OCI-LY1 (cell line): ENCODE measurements around the gene MTUS2.

Experiments used
- H2AFZ ChIP-seq: fragments of 200-600 bp; sonication (generic), shearing (Covaris generic); 2 replicates; pipeline ENCODE4 v1.6.0; 2014; ENCODE audit warnings: antibody characterized with exemption, mild to moderate bottlenecking, low read length
- H3F3A ChIP-seq: fragments of 200-600 bp; sonication (generic), shearing (Covaris generic); 2 replicates; pipeline ENCODE4 v1.6.0; 2014; ENCODE audit warnings: mild to moderate bottlenecking, antibody characterized with exemption, low read length, moderate library complexity; ENCODE audit not compliant: insufficient read depth
- H3K27ac ChIP-seq: fragments of 200-600 bp; sonication (generic); 2 replicates; pipeline ENCODE4 v1.5.1; 2014; ENCODE audit warnings: low read length, mixed run types, mild to moderate bottlenecking, low read depth; ENCODE audit not compliant: poor library complexity, severe bottlenecking
- H3K27me3 ChIP-seq: fragments of 200-600 bp; sonication (generic); 2 replicates; pipeline ENCODE4 v1.6.0; 2014; ENCODE audit warnings: antibody characterized with exemption, mild to moderate bottlenecking, low read length, moderate library complexity; ENCODE audit not compliant: insufficient read depth
- H3K36me3 ChIP-seq: fragments of 200-600 bp; sonication (generic); 2 replicates; pipeline ENCODE4 v1.6.1; 2014; ENCODE audit warnings: mild to moderate bottlenecking, antibody characterized with exemption, low read length, moderate library complexity, mixed read lengths; ENCODE audit not compliant: insufficient read depth
- H3K4me1 ChIP-seq: fragments of 200-600 bp; sonication (generic); 2 replicates; pipeline ENCODE4 v1.5.1; 2014; ENCODE audit warnings: mild to moderate bottlenecking, low read length, moderate library complexity; ENCODE audit not compliant: insufficient read depth, severe bottlenecking
- H3K4me2 ChIP-seq: fragments of 200-600 bp; sonication (generic), shearing (Covaris generic); 2 replicates; pipeline ENCODE4 v1.6.1; 2014; ENCODE audit warnings: low read length
- H3K4me3 ChIP-seq: fragments of 200-600 bp; sonication (generic); 2 replicates; pipeline ENCODE4 v1.5.1; 2014; ENCODE audit warnings: low read length, low read depth, mild to moderate bottlenecking, mixed read lengths; ENCODE audit not compliant: poor library complexity, severe bottlenecking
- H3K79me2 ChIP-seq: fragments of 200-600 bp; shearing (Covaris generic); 2 replicates; pipeline ENCODE4 v1.6.1; 2016; ENCODE audit warnings: mixed run types, low read length, mixed read lengths; ENCODE audit not compliant: insufficient read depth
- H3K9ac ChIP-seq: fragments of 200-600 bp; sonication (generic), shearing (Covaris generic); 2 replicates; pipeline ENCODE4 v1.6.1; 2014; ENCODE audit warnings: mild to moderate bottlenecking, low read length, mixed read lengths
- H3K9me2 ChIP-seq: fragments of 200-600 bp; sonication (generic), shearing (Covaris generic); 2 replicates; pipeline ENCODE4 v1.6.1; 2014; ENCODE audit warnings: low read depth, mild to moderate bottlenecking, low read length, mixed read lengths
- H3K9me3 ChIP-seq: fragments of 200-600 bp; shearing (Covaris generic); 2 replicates; pipeline ENCODE4 v1.6.1; 2014; ENCODE audit warnings: low read length, mixed read lengths
- H4K20me1 ChIP-seq: fragments of 200-600 bp; sonication (generic), shearing (Covaris generic); 2 replicates; pipeline ENCODE4 v1.6.0; 2016; ENCODE audit warnings: mild to moderate bottlenecking, low read length; ENCODE audit not compliant: insufficient read depth
- EZH2 ChIP-seq: fragments of 200-600 bp; sonication (generic), shearing (Covaris generic); IDR thresholded peaks from 2 replicates; pipeline ENCODE4 v1.8.0; 2017; ENCODE audit warnings: borderline replicate concordance, mixed run types, mild to moderate bottlenecking, antibody characterized with exemption, low read length, moderate library complexity, mixed read lengths
- TF ChIP-seq, protein P1 (sequence below): fragments of 200-600 bp; sonication (generic), shearing (Covaris generic); IDR thresholded peaks from 2 replicates; pipeline ENCODE4 v1.5.1; 2017; ENCODE audit warnings: mild to moderate bottlenecking, antibody characterized with exemption, low read length, moderate library complexity, mixed read lengths

The MTUS2 gene

DNA sequence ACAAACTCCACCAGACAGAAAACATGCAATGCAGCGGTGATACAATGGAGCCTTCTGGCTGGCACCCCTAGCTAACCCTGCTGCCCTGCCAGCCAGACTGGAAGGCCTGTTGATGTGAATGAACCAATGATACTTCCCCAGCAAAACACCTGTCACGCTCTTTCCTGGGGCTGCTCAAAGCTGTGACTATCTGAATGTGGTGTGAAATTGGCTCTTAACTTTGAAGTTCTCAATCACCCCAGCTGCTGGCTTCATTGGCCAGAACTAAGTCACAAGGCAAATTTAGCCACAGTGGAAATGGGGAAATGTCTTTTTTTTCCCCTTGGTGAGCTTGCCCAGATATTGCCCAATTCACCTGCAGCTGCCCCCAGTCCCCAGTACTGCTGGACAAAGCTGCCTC, 628.0 kb downstream of the MTUS2 start:
- Histone ChIP-seq H3K4me1 (no peaks in the 10 kb centered on the region), H3K9ac (no peak overlapping the region), H3F3A (no peaks in the 10 kb centered on the region), H3K27ac (no peak overlapping the region), H3K9me3 (no peaks in the 10 kb centered on the region), H3K4me2 (no peak overlapping the region), H3K79me2 (no peaks in the 10 kb centered on the region), H3K27me3 (no peaks in the 10 kb centered on the region), H3K36me3 (no peaks in the 10 kb centered on the region), H2AFZ (no peak overlapping the region), H3K4me3 (no peak overlapping the region), H3K9me2 (no peaks in the 10 kb centered on the region), H4K20me1 (no peaks in the 10 kb centered on the region)
- no peak for TF ChIP-seq EZH2
- TF ChIP-seq, protein P1, sequence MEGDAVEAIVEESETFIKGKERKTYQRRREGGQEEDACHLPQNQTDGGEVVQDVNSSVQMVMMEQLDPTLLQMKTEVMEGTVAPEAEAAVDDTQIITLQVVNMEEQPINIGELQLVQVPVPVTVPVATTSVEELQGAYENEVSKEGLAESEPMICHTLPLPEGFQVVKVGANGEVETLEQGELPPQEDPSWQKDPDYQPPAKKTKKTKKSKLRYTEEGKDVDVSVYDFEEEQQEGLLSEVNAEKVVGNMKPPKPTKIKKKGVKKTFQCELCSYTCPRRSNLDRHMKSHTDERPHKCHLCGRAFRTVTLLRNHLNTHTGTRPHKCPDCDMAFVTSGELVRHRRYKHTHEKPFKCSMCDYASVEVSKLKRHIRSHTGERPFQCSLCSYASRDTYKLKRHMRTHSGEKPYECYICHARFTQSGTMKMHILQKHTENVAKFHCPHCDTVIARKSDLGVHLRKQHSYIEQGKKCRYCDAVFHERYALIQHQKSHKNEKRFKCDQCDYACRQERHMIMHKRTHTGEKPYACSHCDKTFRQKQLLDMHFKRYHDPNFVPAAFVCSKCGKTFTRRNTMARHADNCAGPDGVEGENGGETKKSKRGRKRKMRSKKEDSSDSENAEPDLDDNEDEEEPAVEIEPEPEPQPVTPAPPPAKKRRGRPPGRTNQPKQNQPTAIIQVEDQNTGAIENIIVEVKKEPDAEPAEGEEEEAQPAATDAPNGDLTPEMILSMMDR = no peak

DNA sequence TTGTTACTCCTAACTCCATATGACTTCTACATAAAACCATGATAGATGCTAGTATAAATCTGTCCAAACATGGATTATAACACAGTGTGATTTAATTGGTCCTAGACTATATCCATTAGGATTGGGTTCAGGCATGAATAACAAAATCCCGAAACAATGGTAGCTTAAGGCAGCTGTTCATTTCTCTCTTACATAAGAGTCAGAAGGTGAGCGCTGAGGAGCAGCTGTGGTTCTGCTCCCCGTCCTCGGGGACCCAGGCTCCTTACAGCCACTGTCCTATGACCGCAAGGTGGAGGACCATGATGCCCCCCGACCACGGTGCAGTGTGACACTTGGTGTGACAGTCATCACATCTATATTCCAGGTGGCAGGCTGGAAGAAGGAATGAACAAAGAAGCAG, 629.6 kb downstream of the MTUS2 start:
- no peak overlapping the region for H3K27ac ChIP-seq
- H3K4me2 ChIP-seq = no peak overlapping the region
- H3K9ac ChIP-seq = no peak overlapping the region
- TF ChIP-seq, protein P1 = no peak
- no peak for TF ChIP-seq EZH2
- no peaks in the 10 kb centered on the region for H3K79me2 ChIP-seq
- H2AFZ ChIP-seq = no peak overlapping the region
- no peaks in the 10 kb centered on the region for H3K36me3 ChIP-seq
- no peaks in the 10 kb centered on the region for H3K4me1 ChIP-seq
- H3K9me3 ChIP-seq = no peaks in the 10 kb centered on the region
- H3K9me2 ChIP-seq = no peaks in the 10 kb centered on the region
- no peaks in the 10 kb centered on the region for H3K27me3 ChIP-seq
- no peak overlapping the region for H3K4me3 ChIP-seq
- H4K20me1 ChIP-seq = no peaks in the 10 kb centered on the region
- H3F3A ChIP-seq = no peaks in the 10 kb centered on the region

- Histone ChIP-seq H3K9ac (no peak overlapping the region), H3K79me2 (no peaks in the 10 kb centered on the region), H2AFZ (no peak overlapping the region), H3K4me2 (no peak overlapping the region), H3K4me3 (no peak overlapping the region), H3K9me3 (no peaks in the 10 kb centered on the region), H3F3A (no peaks in the 10 kb centered on the region), H3K27ac (no peak overlapping the region), H4K20me1 (no peaks in the 10 kb centered on the region), H3K4me1 (no peaks in the 10 kb centered on the region), H3K27me3 (no peaks in the 10 kb centered on the region), H3K36me3 (no peaks in the 10 kb centered on the region), H3K9me2 (no peaks in the 10 kb centered on the region)
- TF ChIP-seq, protein P1 = no peak
- TF ChIP-seq EZH2 = no peak
Observed at GRCh38 chr13:29451976-29452375, 631.8 kb downstream of the MTUS2 start.
